H1 (cell line): ENCODE results near the gene HID1. TPM values are rescaled to one million over a fixed set of nuclear protein-coding genes. Genes with fewer than 3 reads are reported as not detected.

Source experiments
- CTCF ChIA-PET: fragments of 300-600 bp; sonication (Branson Sonifier 250); formaldehyde crosslinking; loops from one replicate; lab custom pipeline; 2021; ENCODE audit not compliant: partially characterized antibody; lab: Charles Lee
- POLR2A ChIA-PET: fragments of 300-600 bp; sonication (Branson Sonifier 250); formaldehyde crosslinking; loops from one replicate; lab custom pipeline; 2021; ENCODE audit warnings: inconsistent platforms; ENCODE audit not compliant: partially characterized antibody; lab: Charles Lee
- DNase-seq, 2 experiments: peaks; one replicate each; pipeline versions ENCODE4 v3.0.0 to v3.0.0-alpha.2; 2010 to 2022; ENCODE audit warnings: low spot score in 2 of 2, low read depth in 1 of 2, mixed read lengths in 1 of 2
- FAIRE-seq: peaks from 2 replicates; lab custom pipeline; 2011; peaks lifted over from hg19 to GRCh38; lab: Jason Lieb, UNC
- H2AFZ ChIP-seq: 2 replicates; pipeline ENCODE4 v1.8.1; 2012; ENCODE audit warnings: low read length, inconsistent platforms
- H2AK5ac ChIP-seq: 2 replicates; pipeline ENCODE4 v1.6.1; 2013; ENCODE audit warnings: low read depth, low read length
- H2BK120ac ChIP-seq: replicated peaks from 2 replicates; pipeline ENCODE3; 2013; ENCODE audit warnings: low read depth, low read length, inconsistent platforms
- H2BK12ac ChIP-seq: 2 replicates; pipeline ENCODE4 v1.6.1; 2013; ENCODE audit warnings: low read depth, low read length
- H2BK15ac ChIP-seq: 2 replicates; pipeline ENCODE4 v1.6.1; 2013; ENCODE audit warnings: low read length
- H2BK20ac ChIP-seq: 2 replicates; pipeline ENCODE4 v1.6.1; 2013; ENCODE audit warnings: low read length
- H2BK5ac ChIP-seq: 2 replicates; pipeline ENCODE4 v1.6.1; 2013; ENCODE audit warnings: low read depth, low read length
- H3K14ac ChIP-seq: 2 replicates; pipeline ENCODE4 v1.6.1; 2013; ENCODE audit warnings: inconsistent platforms; ENCODE audit not compliant: insufficient read length
- H3K18ac ChIP-seq: 2 replicates; pipeline ENCODE4 v1.6.1; 2013; ENCODE audit warnings: low read length; ENCODE audit errors: extremely low read depth
- H3K23ac ChIP-seq: 2 replicates; pipeline ENCODE4 v1.6.1; 2013; ENCODE audit warnings: inconsistent platforms; ENCODE audit not compliant: insufficient read length
- H3K23me2 ChIP-seq: 2 replicates; pipeline ENCODE4 v1.6.1; 2013; ENCODE audit warnings: low read depth, low read length
- H3K27ac ChIP-seq: 2 replicates; pipeline ENCODE4 v1.6.1; 2011; ENCODE audit warnings: low read depth, low read length, inconsistent platforms
- H3K27me3 ChIP-seq, 4 experiments: replicated peaks in 1 of 4; 1 replicate in 1 of 4; 2 replicates in 3 of 4; pipeline versions ENCODE4 v1.6.1 to v1.8.1; 2011 to 2013; ENCODE audit warnings: low read length in 3 of 4, mild to moderate bottlenecking in 3 of 4, inconsistent platforms in 2 of 4, mixed read lengths in 2 of 4, moderate library complexity in 1 of 4; ENCODE audit not compliant: control insufficient read depth in 3 of 4, insufficient read depth in 3 of 4; ENCODE audit errors: extremely low read depth in 1 of 4
- H3K36me3 ChIP-seq, 4 experiments: 2 replicates each; pipeline versions ENCODE4 v1.6.1 to v1.8.1; 2011 to 2013; ENCODE audit warnings: mild to moderate bottlenecking in 4 of 4, low read length in 3 of 4, moderate library complexity in 2 of 4, control low read depth in 1 of 4, inconsistent platforms in 1 of 4; ENCODE audit not compliant: insufficient read depth in 4 of 4, control insufficient read depth in 2 of 4
- H3K4ac ChIP-seq: replicated peaks from 2 replicates; pipeline ENCODE3; 2013; ENCODE audit warnings: low read length, low read depth, mixed read lengths, inconsistent platforms; ENCODE audit not compliant: insufficient read length
- H3K4me1 ChIP-seq, 4 experiments: replicated peaks in 1 of 4; 1 replicate in 1 of 4; 2 replicates in 3 of 4; pipeline versions ENCODE4 v1.6.1 to v1.8.1; 2011 to 2013; ENCODE audit warnings: low read length in 3 of 4, inconsistent platforms in 2 of 4, mixed read lengths in 1 of 4; ENCODE audit not compliant: insufficient read depth in 4 of 4, control insufficient read depth in 3 of 4
- H3K4me2 ChIP-seq, 2 experiments: 2 replicates each; pipeline versions ENCODE4 v1.6.1 to v1.8.1; 2011 to 2013; ENCODE audit warnings: low read depth in 2 of 2, low read length in 2 of 2, control low read depth in 1 of 2, inconsistent platforms in 1 of 2, mild to moderate bottlenecking in 1 of 2; ENCODE audit not compliant: insufficient read depth in 1 of 2
- H3K4me3 ChIP-seq, 4 experiments: fragments of 200-600, 300-600 bp in 1 of 4; sonication (generic), shearing (Covaris generic), sonication (Bioruptor Twin) in 1 of 4; 2 replicates each; pipeline versions ENCODE4 v1.5.1 to v1.8.1; 2011 to 2016; ENCODE audit warnings: low read length in 4 of 4, low read depth in 3 of 4, control low read depth in 2 of 4, inconsistent platforms in 2 of 4, mild to moderate bottlenecking in 2 of 4, mixed read lengths in 1 of 4, moderate library complexity in 1 of 4; ENCODE audit not compliant: insufficient read depth in 2 of 4; ENCODE audit errors: extremely low read depth in 1 of 4
- H3K56ac ChIP-seq: replicated peaks from 2 replicates; pipeline ENCODE3; 2013; ENCODE audit warnings: low read depth, mild to moderate bottlenecking, mixed read lengths, low read length, inconsistent platforms; ENCODE audit not compliant: insufficient read length
- H3K79me1 ChIP-seq: 2 replicates; pipeline ENCODE4 v1.6.1; 2013; ENCODE audit warnings: low read depth, low read length, control low read depth
- H3K79me2 ChIP-seq, 2 experiments: 2 replicates each; pipeline versions ENCODE4 v1.6.1 to v1.8.1; 2012 to 2013; ENCODE audit warnings: low read length in 2 of 2, mild to moderate bottlenecking in 2 of 2, inconsistent platforms in 1 of 2; ENCODE audit not compliant: insufficient read depth in 2 of 2, control insufficient read depth in 1 of 2
- H3K9ac ChIP-seq, 4 experiments: replicated peaks in 1 of 4; 1 replicate in 1 of 4; 2 replicates in 3 of 4; pipeline versions ENCODE4 v1.6.1 to v1.8.1; 2011 to 2013; ENCODE audit warnings: low read depth in 3 of 4, low read length in 3 of 4, control low read depth in 2 of 4, mild to moderate bottlenecking in 2 of 4, moderate library complexity in 2 of 4, inconsistent platforms in 1 of 4; ENCODE audit errors: extremely low read depth in 1 of 4
- H3K9me3 ChIP-seq, 2 experiments: 2 replicates each; pipeline versions ENCODE4 v1.6.1 to v1.8.1; 2012 to 2013; ENCODE audit warnings: mild to moderate bottlenecking in 2 of 2, moderate library complexity in 2 of 2, control low read depth in 1 of 2, inconsistent platforms in 1 of 2, low read depth in 1 of 2, low read length in 1 of 2, mixed read lengths in 1 of 2; ENCODE audit not compliant: insufficient read depth in 2 of 2
- H4K20me1 ChIP-seq, 2 experiments: replicated peaks in 1 of 2; 2 replicates each; pipeline versions ENCODE3 to v1.8.1; 2011 to 2013; ENCODE audit warnings: inconsistent platforms in 2 of 2, low read length in 2 of 2, mild to moderate bottlenecking in 1 of 2; ENCODE audit not compliant: insufficient read depth in 2 of 2, control insufficient read depth in 1 of 2
- H4K5ac ChIP-seq: 2 replicates; pipeline ENCODE4 v1.6.1; 2013; ENCODE audit warnings: low read length, low read depth, mixed read lengths, inconsistent platforms; ENCODE audit not compliant: insufficient read length
- H4K8ac ChIP-seq: 2 replicates; pipeline ENCODE4 v1.8.0; 2013; ENCODE audit warnings: mild to moderate bottlenecking, moderate library complexity, low read length, inconsistent platforms; ENCODE audit not compliant: insufficient read depth; ENCODE audit errors: extremely low read depth
- H4K91ac ChIP-seq: replicated peaks from 2 replicates; pipeline ENCODE3; 2013; ENCODE audit warnings: low read length, mixed read lengths, inconsistent platforms; ENCODE audit not compliant: insufficient read length
- EP300 ChIP-seq, 2 experiments: IDR thresholded peaks; 1 replicate in 1 of 2; 2 replicates in 1 of 2; pipeline ENCODE4 v1.6.1; 2011 to 2012; ENCODE audit warnings: low read depth in 2 of 2, low read length in 2 of 2, mild to moderate bottlenecking in 2 of 2, borderline replicate concordance in 1 of 2, inconsistent platforms in 1 of 2, moderate library complexity in 1 of 2
- WGBS, 2 experiments: shearing (Covaris generic) in 1 of 2; methylation state at CpG; one replicate each; pipeline versions ENCODE4 v1.1.6 to v1.1.7; 2013 to 2015; ENCODE audit warnings: low lambda C conversion rate in 2 of 2, mixed read lengths in 2 of 2, inconsistent platforms in 1 of 2, low coverage in 1 of 2, missing lambda C conversion rate in 1 of 2; ENCODE audit not compliant: insufficient replicate concordance in 2 of 2, insufficient coverage in 1 of 2, insufficient read length in 1 of 2; ENCODE audit errors: extremely low coverage in 1 of 2, missing lambda C conversion rate in 1 of 2; 5-methylcytosine and 5-hydroxymethylcytosine counted together
- polyA plus RNA-seq, 7 experiments: library from polyadenylated mRNA; depleted of rRNA in 3 of 7; stranded (reverse) in 5 of 7; unstranded in 2 of 7; fragments of >200 nt in 5 of 7; fragments of 200-250 nt in 2 of 7; gene quantifications; 1 replicate in 5 of 7; 2 replicates in 1 of 7; 4 replicates in 1 of 7; pipeline versions ENCODE4 v1.2.1 to v1.2.3, GENCODE V29; 2011 to 2013; ENCODE audit warnings: missing spikeins in 2 of 7, mixed read lengths in 2 of 7
- total RNA-seq: library from RNA; stranded (reverse); fragmentation: NEBNext Ultra II Directional; extraction: Animal tissue kit (Norgen Biotek cat#: 25700); gene quantifications from 2 replicates; pipeline ENCODE4 v1.2.1, GENCODE V29; 2021

HID1 gene
- total and polyA plus RNA-seq, 2 of the 8 experiments (the other 6 are each of a cell fraction or from before 2014, with no cell fraction given) = 15.1 to 25.9 TPM

GRCh38 chr17:75001915-75002843 lies 29.6 kb upstream of the HID1 start:
- H4K91ac ChIP-seq = no peak overlapping the region
- FAIRE-seq = no peak
- H2BK12ac ChIP-seq = no peak overlapping the region
- H3K9ac ChIP-seq = no peak overlapping the region
- TF ChIP-seq EP300 (IDR thresholded peaks at IDR 0.05; ENCODE audit: borderline replicate concordance in 1 of 2, low read depth in 2 of 2, low read length in 2 of 2) = no peak
- WGBS, 2 experiments = 91% methylated on average over 15 of the region's 15 CpGs; no CpG with 5 or more reads in 1 of the 2 experiments
- no peak overlapping the region for H3K14ac ChIP-seq
- no peaks in the 10 kb centered on the region for H3K79me2 ChIP-seq
- no peak for DNase-seq
- H3K23ac ChIP-seq = no peak overlapping the region
- H2BK5ac ChIP-seq = no peak overlapping the region
- no peak overlapping the region for H2AFZ ChIP-seq
- no peak overlapping the region for H2BK120ac ChIP-seq
- no peak overlapping the region for H2AK5ac ChIP-seq
- H3K9me3 ChIP-seq = no peaks in the 10 kb centered on the region
- no peak overlapping the region for H2BK20ac ChIP-seq
- ChIA-PET CTCF (interaction anchor here (0.7 to 20.3 kb wide), 7 partner anchors 10 to 112 kb away, joined by 3 to 345 read pairs (median 12); partner anchors contain the start of genes CDR2L and MRPL58), POLR2A (interaction anchor here (0.7 to 4.6 kb wide), 6 partner anchors 10 to 43 kb away, joined by 3 to 27 read pairs (median 8); partner anchors contain the start of genes CDR2L and MRPL58)
- no peak overlapping the region for H4K8ac ChIP-seq
- no peaks in the 10 kb centered on the region for H3K23me2 ChIP-seq
- no peak overlapping the region for H3K18ac ChIP-seq
- H4K5ac ChIP-seq = no peak overlapping the region
- no peak overlapping the region for H3K27ac ChIP-seq
- no peaks in the 10 kb centered on the region for H3K79me1 ChIP-seq
- no peaks in the 10 kb centered on the region for H3K27me3 ChIP-seq
- H3K4me2 ChIP-seq = no peak overlapping the region
- H3K4me1 ChIP-seq = no peaks in the 10 kb centered on the region
- no peak overlapping the region for H3K4ac ChIP-seq
- H3K4me3 ChIP-seq = no peak overlapping the region
- peaks cover 0 to 4% of the 10 kb centered on the region in 2 experiments for H4K20me1 ChIP-seq
- no peak overlapping the region for H3K56ac ChIP-seq
- peaks cover 6 to 32% (median 20%) of the 10 kb centered on the region in 4 experiments; a peak in 6 of 8 replicates for H3K36me3 ChIP-seq
- H2BK15ac ChIP-seq = no peak overlapping the region
